Medulla oblongata (tissue), 1 donor: ENCODE data around the gene RHOT1.
A peak's percentile ranks its signal among the peaks of the same experiment; 100 is the strongest.
"Not testable (repeated sequence)": the region's sequence is repeated elsewhere in the genome, so short reads cannot be mapped to it uniquely, and the experiment has no call there.

Experiments
- DNase-seq: peaks from one replicate; pipeline ENCODE4 v3.0.0-alpha.2; 2015; ENCODE audit errors: extremely low spot score

RHOT1 gene

GRCh38 chr17:32227910-32228309 lies 85.6 kb downstream of the RHOT1 start:
- no peak for DNase-seq

DNA sequence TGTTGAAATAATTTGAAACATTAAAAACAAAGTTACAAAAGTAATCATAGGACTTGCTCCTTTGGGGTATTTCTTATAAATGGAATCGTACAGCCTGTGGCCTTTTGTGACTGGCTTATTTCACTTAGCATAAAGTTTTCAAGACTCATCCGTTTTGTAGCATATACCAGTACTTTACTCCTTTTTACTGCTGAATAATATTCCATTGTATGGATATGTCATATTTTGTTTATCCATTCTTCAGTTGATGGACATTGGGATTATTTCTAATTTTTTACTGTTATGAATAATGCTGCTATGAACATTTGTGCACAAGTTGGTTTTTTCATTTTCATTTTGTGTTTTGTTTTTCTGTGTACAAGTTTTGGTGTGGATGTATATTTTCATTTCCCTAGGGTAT lies 93.3 kb downstream of the RHOT1 start:
- no peak for DNase-seq

DNA sequence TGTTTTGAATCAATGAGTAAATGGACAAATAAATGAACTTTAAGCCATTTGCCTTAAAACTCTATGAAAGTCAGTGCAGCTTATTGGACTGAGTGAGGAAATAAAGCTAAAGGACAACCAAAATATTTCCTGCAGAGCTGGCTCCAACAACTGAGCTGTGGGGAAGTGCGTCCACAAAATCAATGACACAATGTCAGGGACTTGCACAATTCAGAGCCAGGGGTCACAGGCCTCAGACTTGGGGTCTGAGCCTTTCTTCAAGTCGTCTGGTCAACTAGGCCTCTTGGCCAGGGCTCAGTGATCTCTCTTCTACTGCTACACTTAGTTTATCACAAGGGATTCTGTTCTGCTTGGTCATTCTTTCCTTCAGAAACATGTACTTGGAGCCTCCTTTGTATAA lies 97.2 kb downstream of the RHOT1 start:
- no peak for DNase-seq

GRCh38 chr17:32240750-32241149 lies 98.4 kb downstream of the RHOT1 start:
- peak; percentile 59 for DNase-seq

DNA sequence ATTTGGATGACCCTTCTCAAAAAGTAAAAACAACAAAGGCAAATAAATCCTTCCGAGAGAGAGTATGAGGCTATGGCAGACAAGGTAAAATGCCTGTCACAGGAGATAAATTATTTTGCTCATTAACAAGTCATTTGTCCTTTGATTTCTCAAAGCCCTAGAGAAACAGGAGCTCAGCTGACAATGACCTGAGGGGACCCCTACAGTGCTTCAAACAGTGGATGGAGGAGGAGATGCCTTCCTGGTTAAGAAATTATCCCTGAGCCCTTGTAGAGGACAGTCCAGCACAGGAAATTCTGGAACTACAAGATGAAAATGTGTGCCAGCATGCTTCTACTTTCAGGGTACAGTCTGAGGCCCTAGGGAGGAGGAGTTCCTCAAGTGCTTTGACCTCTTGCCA lies 99.3 kb downstream of the RHOT1 start:
- DNase-seq = no peak

DNA sequence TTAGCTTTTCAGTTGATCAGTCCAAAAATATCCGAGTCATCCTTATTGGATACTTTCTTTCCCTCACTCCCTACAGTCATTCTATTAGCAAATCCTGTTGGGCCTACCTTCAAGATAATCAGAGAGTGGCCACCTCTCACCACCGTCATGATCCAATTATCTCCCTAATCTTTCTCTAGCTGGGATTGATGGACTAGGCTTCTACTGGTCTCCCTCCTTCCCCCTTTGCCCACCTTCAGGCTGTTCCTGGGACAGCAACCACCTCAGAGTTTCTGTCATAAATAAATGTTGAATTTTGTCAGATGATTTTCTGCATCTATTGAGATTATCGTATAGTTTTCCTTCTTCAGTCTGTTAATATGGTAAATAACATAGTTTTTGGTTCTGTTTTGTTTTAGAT lies 107.2 kb downstream of the RHOT1 start:
- DNase-seq = no peak

DNA sequence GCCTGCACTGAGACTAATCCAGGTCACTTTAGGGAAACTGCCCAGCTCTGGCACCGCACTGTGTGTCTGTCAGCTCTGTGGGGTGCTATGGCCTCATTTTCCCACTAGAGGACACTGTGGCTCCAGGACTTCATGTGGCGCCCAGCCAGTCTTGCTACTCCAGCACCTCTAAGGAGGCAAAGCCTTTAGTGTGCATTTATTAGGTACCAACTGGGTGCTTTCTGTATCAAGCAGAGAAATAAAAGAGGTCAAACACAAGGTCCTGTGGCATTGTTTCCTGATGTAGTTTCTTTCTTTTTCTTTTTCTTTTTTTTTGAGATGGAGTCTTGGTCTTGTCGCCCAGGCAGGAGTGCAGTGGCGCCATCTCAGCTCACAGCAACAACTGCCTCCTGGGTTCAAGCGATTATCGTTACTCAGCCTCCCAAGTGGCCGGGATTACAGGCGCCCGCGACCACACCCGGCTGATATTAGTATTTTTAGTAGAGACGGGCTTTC lies 110.9 kb downstream of the RHOT1 start:
- DNase-seq = peak; percentile 92

DNA sequence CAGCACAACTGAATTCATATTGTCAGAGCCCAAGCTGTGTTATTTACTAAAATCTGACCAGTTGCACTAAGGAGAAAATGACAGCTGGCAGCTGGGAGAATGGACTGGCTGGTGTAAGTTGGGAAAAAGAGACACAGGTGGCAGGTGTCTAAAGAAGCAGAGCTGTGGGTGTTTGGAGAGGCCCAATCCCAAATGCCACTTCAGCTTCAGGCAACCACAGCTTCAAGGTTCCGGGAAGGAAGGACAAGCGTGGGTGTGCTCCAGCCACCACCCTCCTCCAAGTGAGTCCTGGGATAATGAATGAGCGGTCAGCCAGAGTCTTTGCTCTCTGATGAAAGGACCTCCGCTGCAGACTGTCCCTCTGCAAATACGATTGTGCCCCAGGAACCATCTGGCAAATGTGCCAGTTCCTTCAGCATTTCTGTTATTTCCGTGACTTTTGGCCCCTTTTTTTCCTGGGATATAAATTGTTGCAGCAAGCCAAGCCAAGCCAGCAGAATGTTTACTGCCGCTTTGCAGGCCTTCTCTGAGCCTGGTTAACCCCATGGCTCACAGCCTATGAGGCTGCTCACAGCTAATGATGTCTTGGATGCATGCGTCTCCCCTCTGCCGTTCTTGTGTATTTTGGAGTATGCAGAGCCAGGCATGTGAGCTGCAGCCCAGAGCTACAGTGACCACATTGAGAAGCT lies 113.9 kb downstream of the RHOT1 start:
- no peak for DNase-seq

DNA sequence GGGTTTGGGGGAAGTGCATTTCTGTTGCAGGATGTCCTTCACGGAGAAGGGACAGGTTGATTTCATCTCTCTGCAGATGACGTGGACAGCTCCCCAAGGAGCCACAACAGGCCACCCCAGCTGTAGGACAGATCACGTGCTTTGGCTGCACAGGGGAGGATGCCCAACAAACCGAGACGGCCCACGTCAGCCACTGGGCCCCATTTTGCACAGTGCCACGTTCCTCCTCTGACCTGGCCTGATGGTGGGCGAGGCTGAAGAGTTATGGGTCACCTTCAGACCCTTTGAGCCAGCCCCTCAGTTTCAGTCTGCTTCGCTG lies 114.4 kb downstream of the RHOT1 start:
- DNase-seq = no peak

- DNase-seq = peak; percentile 35
These were observed 116.3 kb downstream of the RHOT1 start for GRCh38 chr17:32258383-32259140.

- peak; percentile 65 for DNase-seq
These were observed 117.3 kb downstream of the RHOT1 start for GRCh38 chr17:32259586-32259985.

GRCh38 chr17:32261417-32261736 lies 119.1 kb downstream of the RHOT1 start:
- no peak for DNase-seq

GRCh38 chr17:32261936-32262510 lies 119.7 kb downstream of the RHOT1 start:
- no peak for DNase-seq

DNA sequence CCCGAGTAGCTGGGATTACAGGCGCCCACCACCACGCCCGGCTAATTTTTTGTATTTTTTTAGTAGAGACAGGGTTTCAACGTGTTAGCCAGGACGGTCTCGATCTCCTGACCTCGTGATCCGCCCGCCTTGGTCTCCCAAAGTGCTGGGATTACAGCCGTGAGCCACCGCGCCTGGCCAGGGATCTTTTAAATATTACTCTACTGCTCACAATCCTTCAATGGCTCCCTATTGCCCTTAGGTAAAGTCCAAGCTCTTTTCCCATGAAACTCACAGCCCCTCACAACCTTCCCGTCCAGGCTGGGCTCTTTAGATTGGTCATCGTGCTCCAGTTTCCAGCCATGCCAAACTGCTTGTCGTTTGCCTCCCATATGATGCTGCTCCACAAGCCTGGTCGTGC lies 121.2 kb downstream of the RHOT1 start:
- not testable (repeated sequence) for DNase-seq

GRCh38 chr17:32264140-32264799 lies 122.0 kb downstream of the RHOT1 start:
- peak; percentile 37 for DNase-seq

DNA sequence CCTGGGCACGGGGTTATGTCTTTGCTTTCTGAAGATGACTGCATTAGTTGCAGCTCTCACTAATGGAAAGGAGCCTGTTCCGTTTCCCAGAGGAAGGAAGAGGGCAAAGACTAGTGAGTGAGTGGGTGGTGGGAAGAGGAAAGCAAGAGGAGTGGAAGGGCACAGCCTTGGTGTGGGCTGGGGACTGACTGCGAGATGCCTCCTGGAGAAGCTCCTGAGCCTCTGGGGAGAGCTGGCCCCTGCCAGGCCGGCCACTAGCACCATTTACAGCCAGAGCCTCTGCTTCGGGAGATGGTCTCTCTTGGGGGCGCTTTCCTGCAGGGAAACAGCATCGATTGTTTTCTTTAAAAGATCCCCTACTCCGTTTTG lies 122.5 kb downstream of the RHOT1 start:
- no peak for DNase-seq

DNA sequence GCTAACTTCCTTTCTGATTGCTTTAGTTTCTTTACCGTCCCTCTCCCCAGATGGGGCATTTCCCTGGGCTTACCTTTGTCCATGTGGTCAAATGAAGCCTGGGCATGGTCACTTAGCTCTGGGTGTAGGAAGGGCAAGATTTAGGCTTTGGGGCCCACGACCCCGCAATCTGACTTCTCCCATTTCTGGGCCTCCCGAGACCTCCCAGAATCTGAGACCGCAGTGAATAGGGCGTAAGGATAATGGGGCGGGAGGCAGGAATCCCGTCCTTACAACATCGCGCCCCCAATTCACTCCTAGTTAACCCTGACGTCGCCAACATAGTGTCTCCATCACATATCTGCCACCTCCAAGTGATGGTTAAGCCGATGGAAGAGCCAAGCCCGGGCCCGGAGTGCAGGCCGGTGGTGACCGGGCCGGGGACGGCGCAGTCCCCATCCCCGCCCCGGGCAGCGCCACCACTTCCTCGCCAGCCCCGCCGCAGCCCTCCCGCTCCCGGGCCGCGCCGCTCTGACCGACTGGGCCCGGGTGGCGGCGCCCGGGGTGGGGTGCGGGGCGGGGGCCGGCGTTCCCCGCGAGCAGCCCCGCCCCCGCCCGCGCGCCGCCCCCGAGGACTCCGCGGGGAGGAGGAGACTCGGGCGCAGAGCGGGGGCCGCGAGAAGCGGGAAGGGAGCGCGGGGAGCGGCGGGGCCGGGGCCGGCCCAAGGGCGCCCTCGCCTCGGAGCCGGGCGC lies 123.1 kb downstream of the RHOT1 start, which contains the start of gene RHBDL3:
RHBDL3 (plus strand) TSS at position 641 of the 732 bp plus-strand sequence. CDS start 358 bp downstream, outside the sequence.
- DNase-seq = no peak

GRCh38 chr17:32266051-32266388 lies 123.7 kb downstream of the RHOT1 start:
- no peak for DNase-seq

DNA sequence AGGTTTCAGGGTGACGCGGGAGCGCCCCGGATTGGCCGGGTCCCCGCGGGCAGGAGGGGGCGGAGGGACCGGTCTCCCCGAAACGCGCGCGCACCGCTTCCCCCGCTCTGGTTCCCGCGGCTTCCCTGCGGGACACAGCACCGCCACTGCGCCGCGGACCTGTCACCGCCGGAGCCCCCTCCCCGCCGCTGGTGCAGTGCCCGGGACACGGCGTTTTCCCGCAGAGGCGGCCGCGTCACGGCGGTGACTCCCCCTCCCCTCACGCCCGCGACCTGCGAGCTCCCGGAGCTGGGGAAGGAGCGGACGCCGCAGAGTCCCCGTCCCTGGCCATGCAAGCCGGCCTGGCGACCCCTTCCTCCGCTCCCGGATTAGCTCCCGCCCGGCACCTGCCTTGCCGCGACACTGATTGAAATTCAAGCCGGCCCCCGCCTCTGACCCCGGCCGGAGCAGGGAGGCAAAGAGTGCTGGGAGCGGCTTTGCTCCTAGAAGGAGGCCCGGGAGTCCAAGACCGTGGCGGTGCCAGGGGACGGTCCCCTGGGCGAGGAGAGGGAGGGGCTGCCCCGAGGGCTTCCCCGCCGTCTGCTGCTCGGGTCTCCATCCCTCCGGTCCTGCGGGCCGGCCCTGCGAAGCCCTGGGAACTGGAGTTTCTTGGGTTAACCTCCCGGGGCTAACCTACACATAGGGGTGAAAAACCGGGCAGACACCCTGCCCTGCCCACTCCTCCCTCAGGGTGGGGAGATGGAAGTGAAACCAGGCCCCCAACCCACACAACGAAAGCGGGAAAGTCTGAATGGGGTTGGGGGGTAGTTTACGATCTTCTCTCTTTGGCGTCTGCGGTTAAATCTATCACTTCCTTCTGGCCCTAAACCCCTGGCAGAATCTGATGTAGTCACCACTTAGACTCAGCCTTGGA lies 124.3 kb downstream of the RHOT1 start:
- DNase-seq = no peak

DNA sequence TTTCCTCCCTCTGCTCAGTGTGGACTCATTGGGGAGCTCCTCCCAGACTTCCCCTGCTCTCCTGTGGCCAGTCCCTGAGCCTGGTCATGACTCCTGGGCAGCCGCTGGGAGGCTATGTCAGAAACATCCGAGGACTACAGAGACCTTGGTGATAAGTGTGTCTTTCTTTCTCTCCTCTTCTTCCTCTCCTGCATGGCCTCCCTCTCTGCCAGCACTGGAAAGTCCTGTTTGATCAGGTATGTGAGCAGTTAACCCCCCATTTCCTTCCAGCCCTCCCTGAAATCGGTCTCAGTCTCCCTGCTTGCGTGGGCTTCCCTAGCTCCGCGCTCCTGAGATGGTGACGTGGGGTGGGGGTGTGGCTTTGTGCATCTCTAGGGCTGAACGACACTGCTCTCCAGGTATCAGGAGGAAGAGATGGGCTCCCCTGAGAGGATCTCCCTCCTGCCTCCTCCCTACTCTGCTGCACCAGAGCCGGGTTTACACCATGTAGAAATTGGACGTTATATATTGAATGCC lies 125.4 kb downstream of the RHOT1 start:
- no peak for DNase-seq
